MM.1S (cell line): Measurements from ENCODE around the gene ING5.
"Not testable (repeated sequence)": the region's sequence is repeated elsewhere in the genome, so short reads cannot be mapped to it uniquely, and the experiment has no call there.

Experiments
- DNase-seq: peaks from one replicate; pipeline ENCODE4 v3.0.0-alpha.2; 2015
- H2AFZ ChIP-seq: fragments of 300-600 bp; sonication (generic); 2 replicates; pipeline ENCODE4 v1.6.0; 2016; ENCODE audit warnings: antibody characterized with exemption, low read length
- H3F3A ChIP-seq: fragments of 300-600 bp; sonication (generic); 2 replicates; pipeline ENCODE4 v1.6.1; 2016; ENCODE audit warnings: mild to moderate bottlenecking, antibody characterized with exemption, low read length, moderate library complexity, mixed read lengths; ENCODE audit not compliant: insufficient read depth
- H3K27ac ChIP-seq: fragments of 300-600 bp; sonication (generic); 2 replicates; pipeline ENCODE4 v1.5.1; 2016; ENCODE audit warnings: mild to moderate bottlenecking, low read length
- H3K27me3 ChIP-seq: fragments of 300-600 bp; sonication (generic); replicated peaks from 2 replicates; pipeline ENCODE4 v1.6.0; 2016; ENCODE audit warnings: low read length; ENCODE audit not compliant: insufficient read depth
- H3K36me3 ChIP-seq: fragments of 300-600 bp; sonication (generic); replicated peaks from 2 replicates; pipeline ENCODE4 v1.6.1; 2016; ENCODE audit warnings: mild to moderate bottlenecking, low read length, mixed read lengths; ENCODE audit not compliant: insufficient read depth
- H3K4me1 ChIP-seq: fragments of 300-600 bp; sonication (generic); 2 replicates; pipeline ENCODE4 v1.6.1; 2016; ENCODE audit warnings: low read length, mixed read lengths
- H3K4me2 ChIP-seq: fragments of 300-600 bp; sonication (generic); 2 replicates; pipeline ENCODE4 v1.6.0; 2016; ENCODE audit warnings: low read depth, low read length
- H3K4me3 ChIP-seq: fragments of 300-600 bp; sonication (generic); 2 replicates; pipeline ENCODE4 v1.5.1; 2016; ENCODE audit warnings: low read length, mixed read lengths
- H3K79me2 ChIP-seq: fragments of 300-600 bp; sonication (generic); 2 replicates; pipeline ENCODE4 v1.6.1; 2016; ENCODE audit warnings: mixed run types, low read length, mixed read lengths
- H3K9ac ChIP-seq: fragments of 300-600 bp; sonication (generic); 2 replicates; pipeline ENCODE4 v1.6.1; 2016; ENCODE audit warnings: low read length, mixed read lengths
- H3K9me2 ChIP-seq: fragments of 300-600 bp; sonication (generic); replicated peaks from 2 replicates; pipeline ENCODE4 v1.6.1; 2016; ENCODE audit warnings: mild to moderate bottlenecking, low read length, mixed read lengths; ENCODE audit not compliant: insufficient read depth
- H3K9me3 ChIP-seq: fragments of 300-600 bp; sonication (generic); replicated peaks from 2 replicates; pipeline ENCODE4 v1.6.1; 2016; ENCODE audit warnings: mild to moderate bottlenecking, low read length, mixed read lengths; ENCODE audit not compliant: insufficient read depth
- H4K20me1 ChIP-seq: fragments of 300-600 bp; sonication (generic); 2 replicates; pipeline ENCODE4 v1.6.1; 2016; ENCODE audit warnings: mild to moderate bottlenecking, low read length, moderate library complexity, mixed read lengths; ENCODE audit not compliant: insufficient read depth
- EZH2 ChIP-seq: fragments of 300-600 bp; sonication (generic); optimal IDR thresholded peaks from 2 replicates; pipeline ENCODE3; 2017; ENCODE audit warnings: low read depth, mild to moderate bottlenecking, antibody characterized with exemption, low read length, mixed read lengths
- EZH2phosphoT487 ChIP-seq: fragments of 300-600 bp; sonication (generic); IDR thresholded peaks from 2 replicates; pipeline ENCODE4 v1.6.1; 2018; ENCODE audit warnings: antibody characterized with exemption, low read length
- TF ChIP-seq, protein P1 (sequence below): fragments of 300-600 bp; sonication (generic); IDR thresholded peaks from 2 replicates; pipeline ENCODE4 v1.5.1; 2016; ENCODE audit warnings: antibody characterized with exemption, low read length, mixed read lengths

The ING5 gene

DNA sequence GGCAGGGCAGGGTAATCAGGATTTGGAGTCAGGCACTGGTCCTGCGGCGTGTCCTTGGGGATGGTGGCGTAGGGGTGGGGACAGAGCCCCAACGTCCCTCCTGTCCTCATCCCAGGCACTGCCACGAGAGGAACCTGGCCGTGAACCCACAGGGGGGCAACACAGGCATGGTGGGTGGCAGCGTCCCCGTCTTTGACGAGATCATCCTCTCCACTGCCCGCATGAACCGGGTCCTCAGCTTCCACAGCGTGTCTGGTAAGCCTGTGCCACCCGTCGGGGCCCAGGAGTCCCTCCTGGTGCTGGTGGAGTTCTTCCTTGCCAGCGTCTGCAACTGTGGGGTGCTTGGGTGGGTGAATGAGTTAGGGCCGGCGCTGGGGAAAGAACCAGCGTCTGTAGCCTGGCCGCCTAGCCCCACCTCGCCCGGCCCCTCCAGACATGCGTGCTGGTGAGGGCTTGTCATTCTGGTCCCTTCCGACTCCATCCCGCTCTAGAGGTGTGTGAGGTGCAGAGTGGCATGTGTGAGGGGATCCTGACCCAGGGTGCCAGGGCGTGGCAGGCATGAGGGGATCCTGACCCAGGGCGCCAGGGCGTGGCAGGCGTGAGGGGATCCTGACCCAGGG lies 40.6 kb downstream of the ING5 start:
- no peaks in the 10 kb centered on the region for H4K20me1 ChIP-seq
- H3K27ac ChIP-seq: no peak overlapping the region
- H3K9me3 ChIP-seq: no peaks in the 10 kb centered on the region

DNA sequence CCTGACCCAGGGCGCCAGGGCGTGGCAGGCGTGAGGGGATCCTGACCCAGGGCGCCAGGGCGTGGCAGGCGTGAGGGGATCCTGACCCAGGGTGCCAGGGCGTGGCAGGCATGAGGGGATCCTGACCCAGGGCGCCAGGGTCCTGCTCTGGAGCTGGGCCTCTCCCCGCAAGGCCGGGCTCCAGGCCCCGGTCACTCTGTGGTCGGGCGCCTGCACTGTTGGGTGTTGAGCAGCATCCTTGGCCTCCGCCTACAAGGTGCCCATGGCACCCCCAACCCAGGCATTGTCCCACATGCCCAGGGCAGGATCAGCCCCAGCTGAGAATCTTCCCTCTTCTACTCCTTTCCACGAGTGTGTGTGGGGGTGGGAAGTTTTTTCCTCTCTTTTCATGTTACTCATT lies 41.2 kb downstream of the ING5 start:
- not testable (repeated sequence) for H3K9me3 ChIP-seq, DNase-seq, H3K79me2 ChIP-seq, H2AFZ ChIP-seq, H3K4me3 ChIP-seq, H4K20me1 ChIP-seq, H3K9ac ChIP-seq, H3K27ac ChIP-seq, H3K36me3 ChIP-seq, H3K9me2 ChIP-seq, H3K4me2 ChIP-seq, H3F3A ChIP-seq, H3K4me1 ChIP-seq, H3K27me3 ChIP-seq

More for the DNA sequence above, 40.6 kb downstream of the ING5 start:
- no peaks in the 10 kb centered on the region for H3K79me2 ChIP-seq
- no peak for DNase-seq
- no peaks in the 10 kb centered on the region for H3K27me3 ChIP-seq
- no peaks in the 10 kb centered on the region for H3K36me3 ChIP-seq
- no peaks in the 10 kb centered on the region for H3K4me1 ChIP-seq
- no peak overlapping the region for H3K4me2 ChIP-seq
- TF ChIP-seq, protein P1, sequence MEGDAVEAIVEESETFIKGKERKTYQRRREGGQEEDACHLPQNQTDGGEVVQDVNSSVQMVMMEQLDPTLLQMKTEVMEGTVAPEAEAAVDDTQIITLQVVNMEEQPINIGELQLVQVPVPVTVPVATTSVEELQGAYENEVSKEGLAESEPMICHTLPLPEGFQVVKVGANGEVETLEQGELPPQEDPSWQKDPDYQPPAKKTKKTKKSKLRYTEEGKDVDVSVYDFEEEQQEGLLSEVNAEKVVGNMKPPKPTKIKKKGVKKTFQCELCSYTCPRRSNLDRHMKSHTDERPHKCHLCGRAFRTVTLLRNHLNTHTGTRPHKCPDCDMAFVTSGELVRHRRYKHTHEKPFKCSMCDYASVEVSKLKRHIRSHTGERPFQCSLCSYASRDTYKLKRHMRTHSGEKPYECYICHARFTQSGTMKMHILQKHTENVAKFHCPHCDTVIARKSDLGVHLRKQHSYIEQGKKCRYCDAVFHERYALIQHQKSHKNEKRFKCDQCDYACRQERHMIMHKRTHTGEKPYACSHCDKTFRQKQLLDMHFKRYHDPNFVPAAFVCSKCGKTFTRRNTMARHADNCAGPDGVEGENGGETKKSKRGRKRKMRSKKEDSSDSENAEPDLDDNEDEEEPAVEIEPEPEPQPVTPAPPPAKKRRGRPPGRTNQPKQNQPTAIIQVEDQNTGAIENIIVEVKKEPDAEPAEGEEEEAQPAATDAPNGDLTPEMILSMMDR: no peak
- no peak for TF ChIP-seq EZH2
- TF ChIP-seq EZH2phosphoT487: no peak
- no peaks in the 10 kb centered on the region for H3F3A ChIP-seq
- no peak overlapping the region for H2AFZ ChIP-seq
- no peak overlapping the region for H3K4me3 ChIP-seq
- H3K9ac ChIP-seq: no peak overlapping the region
- H3K9me2 ChIP-seq: no peaks in the 10 kb centered on the region

DNA sequence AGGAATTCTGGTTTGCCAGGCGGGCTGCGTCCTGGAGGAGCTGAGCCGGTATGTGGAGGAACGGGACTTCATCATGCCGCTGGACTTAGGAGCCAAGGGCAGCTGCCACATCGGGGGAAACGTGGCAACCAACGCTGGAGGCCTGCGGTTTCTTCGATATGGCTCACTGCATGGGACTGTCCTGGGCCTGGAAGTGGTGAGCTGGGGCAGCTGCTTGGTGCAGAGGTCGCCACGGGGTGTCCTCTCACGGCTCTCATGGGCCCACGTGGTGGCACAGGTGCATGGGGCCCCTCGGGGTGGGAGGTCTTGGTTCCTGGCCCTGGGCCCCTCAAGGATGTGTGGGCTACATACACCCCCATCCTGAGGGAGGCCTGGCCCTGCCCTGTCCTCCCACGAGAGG lies 41.8 kb downstream of the ING5 start:
- H3K4me1 ChIP-seq: no peaks in the 10 kb centered on the region
- no peaks in the 10 kb centered on the region for H3K9me3 ChIP-seq
- DNase-seq: no peak
- no peak overlapping the region for H3K27ac ChIP-seq
- no peaks in the 10 kb centered on the region for H3K27me3 ChIP-seq
- no peaks in the 10 kb centered on the region for H3F3A ChIP-seq
- no peaks in the 10 kb centered on the region for H3K79me2 ChIP-seq
- TF ChIP-seq, protein P1: no peak
- TF ChIP-seq EZH2phosphoT487 (no peak), EZH2 (no peak)
- H4K20me1 ChIP-seq: no peaks in the 10 kb centered on the region
- H3K36me3 ChIP-seq: no peaks in the 10 kb centered on the region
- no peaks in the 10 kb centered on the region for H3K9me2 ChIP-seq
- no peak overlapping the region for H3K9ac ChIP-seq
- H3K4me2 ChIP-seq: no peak overlapping the region
- no peak overlapping the region for H2AFZ ChIP-seq
- no peak overlapping the region for H3K4me3 ChIP-seq

DNA sequence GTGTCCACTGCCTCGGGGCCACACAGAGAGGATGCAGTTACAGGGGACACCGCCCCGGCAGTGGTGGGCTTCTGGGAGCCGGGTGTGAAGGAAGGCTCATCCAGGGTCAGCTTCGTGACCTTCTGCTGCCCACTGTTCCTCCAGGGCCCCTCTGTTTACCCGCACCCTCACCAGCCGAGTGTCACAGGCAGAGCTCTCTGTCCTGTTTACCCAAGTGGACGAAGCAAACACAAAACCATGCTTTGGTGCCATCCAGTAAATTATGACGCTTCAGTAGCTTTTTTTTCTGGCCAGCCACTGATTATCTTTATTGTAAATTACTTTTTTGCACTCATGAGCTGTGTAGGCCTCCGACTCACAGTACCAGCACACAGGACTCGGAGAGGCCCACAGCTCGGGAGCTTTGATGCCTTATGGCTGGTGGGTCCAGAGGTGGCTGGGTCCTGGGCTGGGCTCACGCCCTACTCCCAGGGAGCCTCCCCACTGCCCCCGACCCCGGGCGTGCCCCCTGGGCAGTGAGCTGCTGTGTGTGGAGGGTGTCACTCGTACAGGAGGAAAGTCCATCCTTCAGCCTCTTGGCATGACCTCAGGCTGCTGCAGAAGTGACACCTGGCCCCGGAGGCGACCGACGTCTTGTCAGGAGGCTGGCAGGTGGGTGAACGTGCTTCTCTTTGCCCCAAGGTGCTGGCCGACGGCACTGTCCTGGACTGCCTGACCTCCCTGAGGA lies 42.4 kb downstream of the ING5 start:
- Histone ChIP-seq H3K4me3 (no peak overlapping the region), H3K27ac (no peak overlapping the region), H3K4me2 (no peak overlapping the region), H3K9me2 (no peaks in the 10 kb centered on the region), H4K20me1 (no peaks in the 10 kb centered on the region), H3K9me3 (no peaks in the 10 kb centered on the region), H3K36me3 (no peaks in the 10 kb centered on the region), H3K27me3 (no peaks in the 10 kb centered on the region), H3F3A (no peaks in the 10 kb centered on the region), H3K79me2 (no peaks in the 10 kb centered on the region), H2AFZ (no peak overlapping the region), H3K4me1 (no peaks in the 10 kb centered on the region), H3K9ac (no peak overlapping the region)
- no peak for DNase-seq
- TF ChIP-seq EZH2: no peak
- TF ChIP-seq EZH2phosphoT487: no peak
- TF ChIP-seq, protein P1: no peak
